ENCODE data around the gene OR8J3.
"Not testable (repeated sequence)": the region's sequence is repeated elsewhere in the genome, so short reads cannot be mapped to it uniquely, and the experiment has no call there.

OR8J3 gene

GRCh38 chr11:56151376-56151775 lies 11.4 kb upstream of the OR8J3 start:
- Histone ChIP-seq H3K36me3 (ENCODE audit: insufficient read depth, low read length) (no peaks in the 10 kb centered on the region), H3K27ac (ENCODE audit: low read length) (no peak overlapping the region), H3K4me3 (ENCODE audit: low read depth in 1 of 2, low read length in 2 of 2) (no peak overlapping the region), H3K9me3 (ENCODE audit: insufficient read depth, low read length, severe bottlenecking) (no peaks in the 10 kb centered on the region), H3K79me2 (ENCODE audit: insufficient read depth, low read length) (no peaks in the 10 kb centered on the region), H4K20me1 (ENCODE audit: insufficient read depth, low read length) (no peaks in the 10 kb centered on the region), H3K4me1 (ENCODE audit: insufficient read depth, low read length) (no peaks in the 10 kb centered on the region), H3K4me2 (ENCODE audit: insufficient read depth, low read length) (no peak overlapping the region), H2AFZ (ENCODE audit: low read depth, low read length) (no peak overlapping the region), H3K9ac (ENCODE audit: low read depth, low read length) (no peak overlapping the region), H3K27me3 (ENCODE audit: insufficient read depth, low read length, poor library complexity) (no peaks in the 10 kb centered on the region)
- DNase-seq (no peak), ATAC-seq (ENCODE audit: insufficient read depth, low read depth) (no peak)
- TF ChIP-seq, protein P1, sequence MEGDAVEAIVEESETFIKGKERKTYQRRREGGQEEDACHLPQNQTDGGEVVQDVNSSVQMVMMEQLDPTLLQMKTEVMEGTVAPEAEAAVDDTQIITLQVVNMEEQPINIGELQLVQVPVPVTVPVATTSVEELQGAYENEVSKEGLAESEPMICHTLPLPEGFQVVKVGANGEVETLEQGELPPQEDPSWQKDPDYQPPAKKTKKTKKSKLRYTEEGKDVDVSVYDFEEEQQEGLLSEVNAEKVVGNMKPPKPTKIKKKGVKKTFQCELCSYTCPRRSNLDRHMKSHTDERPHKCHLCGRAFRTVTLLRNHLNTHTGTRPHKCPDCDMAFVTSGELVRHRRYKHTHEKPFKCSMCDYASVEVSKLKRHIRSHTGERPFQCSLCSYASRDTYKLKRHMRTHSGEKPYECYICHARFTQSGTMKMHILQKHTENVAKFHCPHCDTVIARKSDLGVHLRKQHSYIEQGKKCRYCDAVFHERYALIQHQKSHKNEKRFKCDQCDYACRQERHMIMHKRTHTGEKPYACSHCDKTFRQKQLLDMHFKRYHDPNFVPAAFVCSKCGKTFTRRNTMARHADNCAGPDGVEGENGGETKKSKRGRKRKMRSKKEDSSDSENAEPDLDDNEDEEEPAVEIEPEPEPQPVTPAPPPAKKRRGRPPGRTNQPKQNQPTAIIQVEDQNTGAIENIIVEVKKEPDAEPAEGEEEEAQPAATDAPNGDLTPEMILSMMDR (IDR thresholded peaks at IDR 0.05; ENCODE audit: borderline replicate concordance, extremely low read depth, low read length, poor library complexity, severe bottlenecking): no peak
- no peak for TF ChIP-seq EZH2 (IDR thresholded peaks at IDR 0.05; ENCODE audit: borderline replicate concordance, low read depth, low read length, severe bottlenecking)

DNA sequence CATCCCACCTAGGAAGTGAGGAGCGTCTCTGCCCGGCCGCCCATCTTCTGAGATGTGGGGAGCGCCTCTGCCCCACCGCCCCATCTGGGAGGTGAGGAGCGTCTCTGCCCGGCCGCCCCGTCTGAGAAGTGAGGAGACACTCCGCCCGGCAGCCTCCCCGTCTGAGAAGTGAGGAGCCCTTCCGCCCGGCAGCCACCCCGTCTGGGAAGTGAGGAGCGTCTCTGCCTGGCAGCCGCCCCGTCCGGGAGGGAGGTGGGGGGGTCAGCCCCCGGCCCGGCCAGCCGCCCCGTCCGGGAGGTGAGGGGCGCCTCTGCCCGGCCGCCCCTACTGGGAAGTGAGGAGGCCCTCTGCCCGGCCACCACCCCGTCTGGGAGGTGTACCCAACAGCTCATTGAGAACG lies 3.7 kb upstream of the OR8J3 start:
- H3K4me1 ChIP-seq (ENCODE audit: insufficient read depth, low read length); H3K27me3 ChIP-seq (ENCODE audit: insufficient read depth, low read length, poor library complexity); H3K36me3 ChIP-seq (ENCODE audit: insufficient read depth, low read length); H3K4me2 ChIP-seq (ENCODE audit: insufficient read depth, low read length); H3K27ac ChIP-seq (ENCODE audit: low read length); H4K20me1 ChIP-seq (ENCODE audit: insufficient read depth, low read length); ATAC-seq (ENCODE audit: insufficient read depth, low read depth); H3K9ac ChIP-seq (ENCODE audit: low read depth, low read length); H3K9me3 ChIP-seq (ENCODE audit: insufficient read depth, low read length, severe bottlenecking); H2AFZ ChIP-seq (ENCODE audit: low read depth, low read length); DNase-seq; H3K4me3 ChIP-seq (ENCODE audit: low read depth in 1 of 2, low read length in 2 of 2); H3K79me2 ChIP-seq (ENCODE audit: insufficient read depth, low read length): not testable (repeated sequence)

DNA sequence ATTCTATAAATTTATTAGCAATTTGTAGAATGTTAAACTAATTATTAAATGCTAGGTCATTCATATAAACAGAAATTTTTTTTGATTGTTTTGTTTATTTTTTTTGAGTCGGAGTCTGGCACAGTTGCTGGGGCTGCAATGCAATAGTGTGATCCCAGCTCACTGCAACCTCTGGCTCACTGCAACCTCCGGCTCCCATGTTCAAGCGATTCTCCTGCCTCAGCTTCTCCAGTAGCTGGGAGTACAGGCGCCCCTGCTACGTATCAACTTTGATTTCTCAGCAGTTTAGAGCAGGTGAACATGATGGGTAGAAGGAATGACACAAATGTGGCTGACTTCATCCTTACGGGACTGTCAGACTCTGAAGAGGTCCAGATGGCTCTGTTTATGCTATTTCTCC lies 17.9 kb downstream of the OR8J3 start, which contains the start of gene OR8H3:
TSS of gene OR8H3 (plus strand) at position 301 of the 400 bp plus-strand sequence. CDS start at position 301, 0 bp downstream.
- H3K9me3 ChIP-seq (ENCODE audit: insufficient read depth, low read length, severe bottlenecking): no peaks in the 10 kb centered on the region
- no peak for ATAC-seq (ENCODE audit: insufficient read depth, low read depth)
- H3K4me2 ChIP-seq (ENCODE audit: insufficient read depth, low read length): no peak within 1 kb of the TSS
- H3K36me3 ChIP-seq (ENCODE audit: insufficient read depth, low read length): no peaks in the 10 kb centered on the region
- no peak within 1 kb of the TSS for H3K27ac ChIP-seq (ENCODE audit: low read length)
- H3K4me1 ChIP-seq (ENCODE audit: insufficient read depth, low read length): no peaks in the 10 kb centered on the region
- TF ChIP-seq, protein P1 (IDR thresholded peaks at IDR 0.05; ENCODE audit: borderline replicate concordance, extremely low read depth, low read length, poor library complexity, severe bottlenecking): no peak
- H3K27me3 ChIP-seq (ENCODE audit: insufficient read depth, low read length, poor library complexity): no peaks in the 10 kb centered on the region
- H3K79me2 ChIP-seq (ENCODE audit: insufficient read depth, low read length): no peaks in the 10 kb centered on the region
- no peak within 1 kb of the TSS for H2AFZ ChIP-seq (ENCODE audit: low read depth, low read length)
- no peaks in the 10 kb centered on the region for H4K20me1 ChIP-seq (ENCODE audit: insufficient read depth, low read length)
- H3K4me3 ChIP-seq (ENCODE audit: low read depth in 1 of 2, low read length in 2 of 2): no peak within 1 kb of the TSS
- DNase-seq: no peak
- no peak within 1 kb of the TSS for H3K9ac ChIP-seq (ENCODE audit: low read depth, low read length)

GRCh38 chr11:56103210-56103737 lies 36.7 kb downstream of the OR8J3 start, which contains the start of gene OR8H2:
OR8H2 (plus strand) TSS chr11:56103687; CDS start chr11:56105043, 1,356 bp downstream.
- no peaks in the 10 kb centered on the region for H3K9me3 ChIP-seq (ENCODE audit: insufficient read depth, low read length, severe bottlenecking)
- H3K27ac ChIP-seq (ENCODE audit: low read length): no peak within 1 kb of the TSS
- no peak for TF ChIP-seq EZH2 (IDR thresholded peaks at IDR 0.05; ENCODE audit: borderline replicate concordance, low read depth, low read length, severe bottlenecking)
- TF ChIP-seq, protein P1 (IDR thresholded peaks at IDR 0.05; ENCODE audit: borderline replicate concordance, extremely low read depth, low read length, poor library complexity, severe bottlenecking): no peak

More at GRCh38 chr11:56103210-56103737, 36.7 kb downstream of the OR8J3 start, which contains the start of gene OR8H2:
- DNase-seq (no peak), ATAC-seq (ENCODE audit: insufficient read depth, low read depth) (no peak)
- no peaks in the 10 kb centered on the region for H4K20me1 ChIP-seq (ENCODE audit: insufficient read depth, low read length)
- no peaks in the 10 kb centered on the region for H3K79me2 ChIP-seq (ENCODE audit: insufficient read depth, low read length)
- H3K36me3 ChIP-seq (ENCODE audit: insufficient read depth, low read length): no peaks in the 10 kb centered on the region
- no peak within 1 kb of the TSS for H3K9ac ChIP-seq (ENCODE audit: low read depth, low read length)
- H2AFZ ChIP-seq (ENCODE audit: low read depth, low read length): no peak within 1 kb of the TSS
- no peaks in the 10 kb centered on the region for H3K27me3 ChIP-seq (ENCODE audit: insufficient read depth, low read length, poor library complexity)
- H3K4me1 ChIP-seq (ENCODE audit: insufficient read depth, low read length): no peaks in the 10 kb centered on the region
- no peak within 1 kb of the TSS for H3K4me2 ChIP-seq (ENCODE audit: insufficient read depth, low read length)
- H3K4me3 ChIP-seq (ENCODE audit: low read depth in 1 of 2, low read length in 2 of 2): no peak within 1 kb of the TSS

Measured in DND-41 (cell line).